GM23338 (cell line): ENCODE results near the gene GGA1.

Source experiments
- CREB1 ChIP-seq: fragments of 250-450 bp; sonication (Bioruptor Pico); IDR thresholded peaks from 2 replicates; pipeline ENCODE4 v1.5.0; 2020; ENCODE audit warnings: low read depth, mild to moderate bottlenecking, moderate library complexity
- EZH2 ChIP-seq: fragments of 200-600 bp; sonication (generic); IDR thresholded peaks from one replicate; pipeline ENCODE4 v1.8.0; 2017; ENCODE audit warnings: antibody characterized with exemption, mild to moderate bottlenecking, low read depth; ENCODE audit not compliant: unreplicated experiment
- EZH2phosphoT487 ChIP-seq: fragments of 200-600 bp; sonication (generic); IDR thresholded peaks from one replicate; pipeline ENCODE4 v1.8.1; 2018; ENCODE audit warnings: antibody characterized with exemption; ENCODE audit not compliant: unreplicated experiment
- JUNB ChIP-seq: IDR thresholded peaks from one replicate; pipeline ENCODE4 v1.6.1; 2016; ENCODE audit warnings: antibody characterized with exemption; ENCODE audit not compliant: unreplicated experiment
- POLR2AphosphoS5 ChIP-seq: IDR thresholded peaks from 2 replicates; pipeline ENCODE4 v1.6.1; 2016; ENCODE audit warnings: antibody characterized with exemption, low read depth
- STAT1 ChIP-seq: IDR thresholded peaks from one replicate; pipeline ENCODE4 v1.6.1; 2016; ENCODE audit warnings: antibody characterized with exemption; ENCODE audit not compliant: unreplicated experiment
- TF ChIP-seq, protein P1 (sequence below), 2 experiments: fragments of 200-600 bp in 1 of 2; sonication (generic) in 1 of 2; conservative IDR thresholded peaks; 2 replicates each; pipeline versions ENCODE4 v1.5.1 to v1.6.1; 2016 to 2017; ENCODE audit warnings: antibody characterized with exemption in 2 of 2, low read depth in 2 of 2, mild to moderate bottlenecking in 2 of 2, moderate library complexity in 1 of 2

DNA sequence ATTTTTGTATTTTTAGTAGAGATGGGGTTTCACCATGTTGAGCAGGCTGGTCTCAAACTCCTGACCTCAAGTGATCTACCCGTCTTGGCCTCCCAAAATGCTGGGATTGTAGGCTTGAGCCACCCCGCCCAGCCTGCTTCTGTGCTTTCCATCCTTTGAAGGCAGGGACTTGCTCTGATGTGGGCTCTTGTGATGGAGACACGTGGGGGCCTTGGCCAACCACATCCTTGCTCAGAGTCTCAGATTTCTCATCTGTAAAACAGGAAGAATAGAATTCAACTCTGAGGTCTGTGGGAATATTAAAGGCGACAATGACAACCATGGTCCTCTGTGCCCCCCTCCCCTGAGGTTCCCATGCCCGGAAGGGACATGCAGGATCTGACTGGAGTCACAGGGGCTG, 3.8 kb upstream of the GGA1 start:
- no peak for TF ChIP-seq EZH2
- TF ChIP-seq, protein P1, sequence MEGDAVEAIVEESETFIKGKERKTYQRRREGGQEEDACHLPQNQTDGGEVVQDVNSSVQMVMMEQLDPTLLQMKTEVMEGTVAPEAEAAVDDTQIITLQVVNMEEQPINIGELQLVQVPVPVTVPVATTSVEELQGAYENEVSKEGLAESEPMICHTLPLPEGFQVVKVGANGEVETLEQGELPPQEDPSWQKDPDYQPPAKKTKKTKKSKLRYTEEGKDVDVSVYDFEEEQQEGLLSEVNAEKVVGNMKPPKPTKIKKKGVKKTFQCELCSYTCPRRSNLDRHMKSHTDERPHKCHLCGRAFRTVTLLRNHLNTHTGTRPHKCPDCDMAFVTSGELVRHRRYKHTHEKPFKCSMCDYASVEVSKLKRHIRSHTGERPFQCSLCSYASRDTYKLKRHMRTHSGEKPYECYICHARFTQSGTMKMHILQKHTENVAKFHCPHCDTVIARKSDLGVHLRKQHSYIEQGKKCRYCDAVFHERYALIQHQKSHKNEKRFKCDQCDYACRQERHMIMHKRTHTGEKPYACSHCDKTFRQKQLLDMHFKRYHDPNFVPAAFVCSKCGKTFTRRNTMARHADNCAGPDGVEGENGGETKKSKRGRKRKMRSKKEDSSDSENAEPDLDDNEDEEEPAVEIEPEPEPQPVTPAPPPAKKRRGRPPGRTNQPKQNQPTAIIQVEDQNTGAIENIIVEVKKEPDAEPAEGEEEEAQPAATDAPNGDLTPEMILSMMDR (conservative IDR thresholded peaks at IDR 0.05; ENCODE audit: low read depth in 2 of 2) = no peak
- TF ChIP-seq POLR2AphosphoS5 = no peak
- no peak for TF ChIP-seq CREB1 (CRISPR knock-in tag)
- no peak for TF ChIP-seq JUNB
- no peak for TF ChIP-seq STAT1
- TF ChIP-seq EZH2phosphoT487 = no peak
